HepG2 (cell line): ENCODE results near the gene SLC25A28. TPM values are rescaled to one million over a fixed set of nuclear protein-coding genes. Genes with fewer than 3 reads are reported as not detected.

Experiments
- FOXK2 ChIP-seq: fragments of 450-650 bp; IDR thresholded peaks from 2 replicates; pipeline ENCODE4 v1.6.1; 2016
- HNRNPL ChIP-seq: fragments of 200-400 bp; formaldehyde crosslinking; IDR thresholded peaks from 2 replicates; pipeline ENCODE4 v1.6.1; 2017; ENCODE audit warnings: mild to moderate bottlenecking, low read depth, low read length
- POLR2A ChIP-seq, 2 experiments: IDR thresholded peaks; 2 replicates each; pipeline ENCODE4 v1.6.1; 2011; ENCODE audit warnings: low read depth in 2 of 2, low read length in 2 of 2, mild to moderate bottlenecking in 1 of 2, moderate library complexity in 1 of 2; ENCODE audit not compliant: insufficient read depth in 1 of 2
- PRPF4 ChIP-seq: fragments of 200-400 bp; formaldehyde crosslinking; IDR thresholded peaks from 2 replicates; pipeline ENCODE4 v1.6.1; 2016; ENCODE audit warnings: low read length, low read depth; ENCODE audit not compliant: poor library complexity, severe bottlenecking
- TCF12 ChIP-seq, 2 experiments: fragments of 450-650 bp in 1 of 2; sonication (generic) in 1 of 2; formaldehyde crosslinking in 1 of 2; IDR thresholded peaks; 2 replicates each; pipeline versions ENCODE4 v1.6.1 to v1.8.0; 2017 to 2022; ENCODE audit warnings: antibody characterized with exemption in 1 of 2, mild to moderate bottlenecking in 1 of 2, missing genetic modification reagents in 1 of 2, moderate library complexity in 1 of 2
- ZNF775 ChIP-seq: sonication (generic); formaldehyde crosslinking; IDR thresholded peaks from 2 replicates; pipeline ENCODE4 v1.4.0; 2020; ENCODE audit warnings: missing genetic modification reagents, mild to moderate bottlenecking, moderate library complexity, borderline replicate concordance
- ZNF782 ChIP-seq: sonication (generic); formaldehyde crosslinking; IDR thresholded peaks from 2 replicates; pipeline ENCODE4 v1.4.0; 2020; ENCODE audit warnings: missing genetic modification reagents, mild to moderate bottlenecking, borderline replicate concordance
- polyA plus RNA-seq, 8 experiments: library from polyadenylated mRNA; depleted of rRNA in 3 of 8; stranded (reverse) in 7 of 8; unstranded in 1 of 8; fragments of >200 nt; fragmentation: Illumina TruSeq in 4 of 8; extraction: Trizol in 4 of 8; gene quantifications; 2 replicates each; pipeline versions ENCODE4 v1.2.1 to v1.2.3, GENCODE V29; 2011 to 2016; ENCODE audit warnings: low read depth in 4 of 8, missing spikeins in 1 of 8, mixed read lengths in 1 of 8; ENCODE audit not compliant: insufficient read depth in 1 of 8
- total RNA-seq, 5 experiments: library from RNA; depleted of rRNA; stranded (reverse); fragments of >200 nt; fragmentation: Illumina TruSeq; extraction: Trizol; gene quantifications; 2 replicates each; pipeline ENCODE4 v1.2.3, GENCODE V29; 2016; ENCODE audit warnings: low read depth in 1 of 5
- TF ChIP-seq, protein P1 (sequence below): sonication (generic); formaldehyde crosslinking; IDR thresholded peaks from 2 replicates; pipeline ENCODE4 v1.5.1; 2020; ENCODE audit warnings: missing genetic modification reagents, mild to moderate bottlenecking, borderline replicate concordance
- TF ChIP-seq, protein P2 (sequence below): IDR thresholded peaks from 2 replicates; pipeline ENCODE4 v1.6.1; 2018; ENCODE audit warnings: missing genetic modification reagents
- TF ChIP-seq, protein P3 (sequence below): fragments of 450-650 bp; IDR thresholded peaks from 2 replicates; pipeline ENCODE4 v1.6.1; 2016
- TF ChIP-seq, protein P4 (sequence below), 2 experiments: fragments of 450-650 bp in 1 of 2; sonication (generic) in 1 of 2; formaldehyde crosslinking in 1 of 2; IDR thresholded peaks; 2 replicates each; pipeline versions ENCODE4 v1.6.1 to v1.8.0; 2016 to 2022; ENCODE audit warnings: antibody characterized with exemption in 1 of 2, mild to moderate bottlenecking in 1 of 2, missing genetic modification reagents in 1 of 2
- TF ChIP-seq, protein P5 (sequence below): sonication (generic); formaldehyde crosslinking; IDR thresholded peaks from 2 replicates; pipeline ENCODE4 v1.8.0; 2023; ENCODE audit warnings: mild to moderate bottlenecking, missing genetic modification reagents

The SLC25A28 gene
- total and polyA plus RNA-seq, 2 of the 13 experiments (the other 11 are each of a cell fraction or from before 2014, with no cell fraction given), result 15.2 to 41.0 TPM

DNA sequence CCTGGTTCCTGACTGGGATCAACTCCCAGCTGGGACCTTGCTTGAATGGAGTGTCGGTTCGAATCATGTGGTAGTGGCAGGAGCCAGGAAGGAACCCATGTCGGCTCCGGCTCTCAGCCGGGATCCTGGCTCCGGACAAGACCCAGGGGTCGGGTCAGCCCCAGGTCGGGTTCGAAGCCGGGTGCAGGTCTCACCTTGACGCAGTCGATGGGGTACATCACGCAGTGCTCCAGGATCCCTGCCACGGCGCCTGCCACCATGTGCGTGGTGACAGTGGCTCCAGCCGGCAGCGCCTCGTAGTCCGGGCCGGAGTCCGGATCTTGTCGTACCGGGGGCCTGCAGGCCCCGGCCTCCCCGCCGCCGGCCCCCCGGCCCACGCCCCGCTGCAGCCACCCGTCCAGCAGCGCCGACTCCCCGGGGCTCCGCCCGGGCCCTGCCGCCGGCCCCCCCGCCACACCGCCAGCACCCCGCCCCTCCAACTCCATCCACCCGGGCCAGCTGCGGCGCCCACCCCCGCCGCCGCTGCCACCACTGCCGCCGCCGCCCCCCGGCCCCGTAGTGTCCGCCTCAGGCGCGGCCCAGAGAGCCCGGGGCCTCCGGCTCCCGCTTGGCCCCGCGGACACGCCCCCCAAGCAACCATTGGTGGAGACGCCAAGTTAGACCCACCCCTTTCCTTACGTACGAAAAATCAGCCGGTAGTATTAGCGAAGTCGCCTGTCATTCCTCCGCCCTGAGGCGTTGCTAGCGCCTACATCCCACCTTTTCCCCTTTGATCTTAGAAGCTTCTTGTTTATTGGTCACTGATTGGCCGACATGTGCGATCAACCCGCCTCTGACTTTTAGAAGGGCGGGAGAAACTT, at the start of gene SLC25A28 (continued):
- TF ChIP-seq, protein P1, sequence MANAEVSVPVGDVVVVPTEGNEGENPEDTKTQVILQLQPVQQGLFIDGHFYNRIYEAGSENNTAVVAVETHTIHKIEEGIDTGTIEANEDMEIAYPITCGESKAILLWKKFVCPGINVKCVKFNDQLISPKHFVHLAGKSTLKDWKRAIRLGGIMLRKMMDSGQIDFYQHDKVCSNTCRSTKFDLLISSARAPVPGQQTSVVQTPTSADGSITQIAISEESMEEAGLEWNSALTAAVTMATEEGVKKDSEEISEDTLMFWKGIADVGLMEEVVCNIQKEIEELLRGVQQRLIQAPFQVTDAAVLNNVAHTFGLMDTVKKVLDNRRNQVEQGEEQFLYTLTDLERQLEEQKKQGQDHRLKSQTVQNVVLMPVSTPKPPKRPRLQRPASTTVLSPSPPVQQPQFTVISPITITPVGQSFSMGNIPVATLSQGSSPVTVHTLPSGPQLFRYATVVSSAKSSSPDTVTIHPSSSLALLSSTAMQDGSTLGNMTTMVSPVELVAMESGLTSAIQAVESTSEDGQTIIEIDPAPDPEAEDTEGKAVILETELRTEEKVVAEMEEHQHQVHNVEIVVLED (CRISPR knock-in tag), result no peak
- TF ChIP-seq HNRNPL (no peak), PRPF4 (no peak), FOXK2 (peak; percentile 92), ZNF782 (CRISPR knock-in tag) (0 out of 2 replicates have a peak, but pooled peaks have one; percentile 34), TCF12 (IDR thresholded peaks at IDR 0.05) (no peak), TCF12 (CRISPR knock-in tag; IDR thresholded peaks at IDR 0.05) (no peak), ZNF775 (no peak), POLR2A (IDR thresholded peaks at IDR 0.05; ENCODE audit: insufficient read depth in 1 of 2, low read depth in 2 of 2, low read length in 2 of 2) (peak in 1 of 2 experiments; percentile 35; a peak in 1 of 4 replicates)
- TF ChIP-seq, protein P2, sequence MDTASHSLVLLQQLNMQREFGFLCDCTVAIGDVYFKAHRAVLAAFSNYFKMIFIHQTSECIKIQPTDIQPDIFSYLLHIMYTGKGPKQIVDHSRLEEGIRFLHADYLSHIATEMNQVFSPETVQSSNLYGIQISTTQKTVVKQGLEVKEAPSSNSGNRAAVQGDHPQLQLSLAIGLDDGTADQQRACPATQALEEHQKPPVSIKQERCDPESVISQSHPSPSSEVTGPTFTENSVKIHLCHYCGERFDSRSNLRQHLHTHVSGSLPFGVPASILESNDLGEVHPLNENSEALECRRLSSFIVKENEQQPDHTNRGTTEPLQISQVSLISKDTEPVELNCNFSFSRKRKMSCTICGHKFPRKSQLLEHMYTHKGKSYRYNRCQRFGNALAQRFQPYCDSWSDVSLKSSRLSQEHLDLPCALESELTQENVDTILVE, result no peak
- TF ChIP-seq, protein P3, sequence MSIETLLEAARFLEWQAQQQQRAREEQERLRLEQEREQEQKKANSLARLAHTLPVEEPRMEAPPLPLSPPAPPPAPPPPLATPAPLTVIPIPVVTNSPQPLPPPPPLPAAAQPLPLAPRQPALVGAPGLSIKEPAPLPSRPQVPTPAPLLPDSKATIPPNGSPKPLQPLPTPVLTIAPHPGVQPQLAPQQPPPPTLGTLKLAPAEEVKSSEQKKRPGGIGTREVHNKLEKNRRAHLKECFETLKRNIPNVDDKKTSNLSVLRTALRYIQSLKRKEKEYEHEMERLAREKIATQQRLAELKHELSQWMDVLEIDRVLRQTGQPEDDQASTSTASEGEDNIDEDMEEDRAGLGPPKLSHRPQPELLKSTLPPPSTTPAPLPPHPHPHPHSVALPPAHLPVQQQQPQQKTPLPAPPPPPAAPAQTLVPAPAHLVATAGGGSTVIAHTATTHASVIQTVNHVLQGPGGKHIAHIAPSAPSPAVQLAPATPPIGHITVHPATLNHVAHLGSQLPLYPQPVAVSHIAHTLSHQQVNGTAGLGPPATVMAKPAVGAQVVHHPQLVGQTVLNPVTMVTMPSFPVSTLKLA, result peak; percentile 69
- TF ChIP-seq, protein P4, sequence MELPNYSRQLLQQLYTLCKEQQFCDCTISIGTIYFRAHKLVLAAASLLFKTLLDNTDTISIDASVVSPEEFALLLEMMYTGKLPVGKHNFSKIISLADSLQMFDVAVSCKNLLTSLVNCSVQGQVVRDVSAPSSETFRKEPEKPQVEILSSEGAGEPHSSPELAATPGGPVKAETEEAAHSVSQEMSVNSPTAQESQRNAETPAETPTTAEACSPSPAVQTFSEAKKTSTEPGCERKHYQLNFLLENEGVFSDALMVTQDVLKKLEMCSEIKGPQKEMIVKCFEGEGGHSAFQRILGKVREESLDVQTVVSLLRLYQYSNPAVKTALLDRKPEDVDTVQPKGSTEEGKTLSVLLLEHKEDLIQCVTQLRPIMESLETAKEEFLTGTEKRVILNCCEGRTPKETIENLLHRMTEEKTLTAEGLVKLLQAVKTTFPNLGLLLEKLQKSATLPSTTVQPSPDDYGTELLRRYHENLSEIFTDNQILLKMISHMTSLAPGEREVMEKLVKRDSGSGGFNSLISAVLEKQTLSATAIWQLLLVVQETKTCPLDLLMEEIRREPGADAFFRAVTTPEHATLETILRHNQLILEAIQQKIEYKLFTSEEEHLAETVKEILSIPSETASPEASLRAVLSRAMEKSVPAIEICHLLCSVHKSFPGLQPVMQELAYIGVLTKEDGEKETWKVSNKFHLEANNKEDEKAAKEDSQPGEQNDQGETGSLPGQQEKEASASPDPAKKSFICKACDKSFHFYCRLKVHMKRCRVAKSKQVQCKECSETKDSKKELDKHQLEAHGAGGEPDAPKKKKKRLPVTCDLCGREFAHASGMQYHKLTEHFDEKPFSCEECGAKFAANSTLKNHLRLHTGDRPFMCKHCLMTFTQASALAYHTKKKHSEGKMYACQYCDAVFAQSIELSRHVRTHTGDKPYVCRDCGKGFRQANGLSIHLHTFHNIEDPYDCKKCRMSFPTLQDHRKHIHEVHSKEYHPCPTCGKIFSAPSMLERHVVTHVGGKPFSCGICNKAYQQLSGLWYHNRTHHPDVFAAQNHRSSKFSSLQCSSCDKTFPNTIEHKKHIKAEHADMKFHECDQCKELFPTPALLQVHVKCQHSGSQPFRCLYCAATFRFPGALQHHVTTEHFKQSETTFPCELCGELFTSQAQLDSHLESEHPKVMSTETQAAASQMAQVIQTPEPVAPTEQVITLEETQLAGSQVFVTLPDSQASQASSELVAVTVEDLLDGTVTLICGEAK (IDR thresholded peaks at IDR 0.05), result no peak
- TF ChIP-seq, protein P4 (CRISPR knock-in tag; IDR thresholded peaks at IDR 0.05), result no peak
- TF ChIP-seq, protein P5, sequence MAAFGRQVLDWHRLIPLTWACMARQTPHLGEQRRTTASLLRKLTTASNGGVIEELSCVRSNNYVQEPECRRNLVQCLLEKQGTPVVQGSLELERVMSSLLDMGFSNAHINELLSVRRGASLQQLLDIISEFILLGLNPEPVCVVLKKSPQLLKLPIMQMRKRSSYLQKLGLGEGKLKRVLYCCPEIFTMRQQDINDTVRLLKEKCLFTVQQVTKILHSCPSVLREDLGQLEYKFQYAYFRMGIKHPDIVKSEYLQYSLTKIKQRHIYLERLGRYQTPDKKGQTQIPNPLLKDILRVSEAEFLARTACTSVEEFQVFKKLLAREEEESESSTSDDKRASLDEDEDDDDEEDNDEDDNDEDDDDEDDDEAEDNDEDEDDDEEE, result no peak
